GM10266 (cell line): ENCODE data around the gene PGA3.

Source experiments
- DNase-seq: peaks from one replicate; pipeline ENCODE4 v3.0.0; 2012; ENCODE audit errors: extremely low spot score
- CTCF ChIP-seq: IDR thresholded peaks from 2 replicates; pipeline ENCODE4 v1.5.1; 2012; ENCODE audit warnings: mild to moderate bottlenecking, low read depth; ENCODE audit not compliant: control insufficient read depth, insufficient read depth; ENCODE audit errors: missing control alignments

The PGA3 gene

GRCh38 chr11:61168042-61168688, 35.1 kb upstream of the PGA3 start:
- no peak for DNase-seq
- TF ChIP-seq CTCF, result no peak

- DNase-seq, result no peak
- no peak for TF ChIP-seq CTCF
These were observed 34.5 kb upstream of the PGA3 start for GRCh38 chr11:61168800-61169199.

- no peak for DNase-seq
- no peak for TF ChIP-seq CTCF
These were observed 32.7 kb upstream of the PGA3 start for GRCh38 chr11:61170566-61170965.

- no peak for TF ChIP-seq CTCF
- DNase-seq, result no peak
These were observed 31.4 kb upstream of the PGA3 start for GRCh38 chr11:61171907-61172306.

GRCh38 chr11:61172356-61172755, 31.0 kb upstream of the PGA3 start:
- TF ChIP-seq CTCF, result no peak
- DNase-seq, result no peak

- no peak for DNase-seq
- TF ChIP-seq CTCF, result no peak
These were observed 30.4 kb upstream of the PGA3 start for GRCh38 chr11:61172888-61173287.

- no peak for DNase-seq
- peak; percentile 17 for TF ChIP-seq CTCF
These were observed 29.9 kb upstream of the PGA3 start for GRCh38 chr11:61173456-61173855.
